IPS-15b (cell line): ENCODE data around the gene RNU2-1.
"Not testable (repeated sequence)": the region's sequence is repeated elsewhere in the genome, so short reads cannot be mapped to it uniquely, and the experiment has no call there.

Experiments used
- H3K27me3 ChIP-seq: one replicate; pipeline ENCODE4 v1.6.1; 2013; ENCODE audit warnings: low read length; ENCODE audit not compliant: control insufficient read depth, insufficient read depth
- H3K36me3 ChIP-seq: one replicate; pipeline ENCODE4 v1.6.1; 2013; ENCODE audit warnings: low read length; ENCODE audit not compliant: control insufficient read depth, insufficient read depth
- H3K4me1 ChIP-seq: one replicate; pipeline ENCODE4 v1.6.1; 2013; ENCODE audit warnings: mild to moderate bottlenecking, low read length; ENCODE audit not compliant: control insufficient read depth, insufficient read depth
- H3K4me3 ChIP-seq: one replicate; pipeline ENCODE4 v1.5.1; 2013; ENCODE audit warnings: low read depth, low read length
- H3K9ac ChIP-seq: one replicate; pipeline ENCODE4 v1.6.1; 2013; ENCODE audit warnings: low read depth, mild to moderate bottlenecking, low read length
- H3K9me3 ChIP-seq: one replicate; pipeline ENCODE4 v1.6.1; 2013; ENCODE audit warnings: mild to moderate bottlenecking, low read length; ENCODE audit not compliant: control insufficient read depth, insufficient read depth

Gene RNU2-1

DNA sequence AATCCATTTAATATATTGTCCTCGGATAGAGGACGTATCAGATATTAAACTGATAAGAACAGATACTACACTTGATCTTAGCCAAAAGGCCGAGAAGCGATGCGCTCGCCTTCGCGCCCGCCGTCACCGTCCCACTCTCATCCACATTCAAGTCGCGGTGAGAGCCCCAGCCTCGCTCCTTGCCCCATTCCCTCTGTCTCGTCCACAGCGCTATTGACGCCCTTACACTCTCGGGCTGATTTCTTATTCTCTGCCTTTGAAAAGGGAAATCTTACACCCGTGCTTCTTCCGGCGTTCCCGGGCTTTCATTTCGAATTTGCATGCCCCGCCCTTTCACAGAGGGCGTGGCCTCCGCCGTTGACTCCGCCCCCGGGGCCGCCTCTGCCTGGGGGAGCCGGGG lies at the start of gene RNU2-1:
TSS of gene RNU2-1 (minus strand) at position 101 of the 400 bp plus-strand sequence.
- H3K4me3 ChIP-seq, H3K36me3 ChIP-seq, H3K4me1 ChIP-seq, H3K27me3 ChIP-seq, H3K9me3 ChIP-seq, H3K9ac ChIP-seq: not testable (repeated sequence)

DNA sequence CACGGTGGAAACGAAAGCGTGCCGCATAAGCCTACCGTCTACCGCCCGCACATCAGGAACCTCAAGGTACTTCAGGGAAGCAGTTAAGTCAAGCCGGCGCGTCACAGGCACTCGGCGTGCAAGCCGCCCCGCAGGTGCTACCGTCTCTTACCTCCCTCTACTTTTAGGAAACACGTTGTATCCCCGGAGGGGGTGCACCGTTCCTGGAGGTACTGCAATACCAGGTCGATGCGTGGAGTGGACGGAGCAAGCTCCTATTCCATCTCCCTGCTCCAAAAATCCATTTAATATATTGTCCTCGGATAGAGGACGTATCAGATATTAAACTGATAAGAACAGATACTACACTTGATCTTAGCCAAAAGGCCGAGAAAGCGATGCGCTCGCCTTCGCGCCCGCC lies 39.1 kb upstream of the RNU2-1 start:
- not testable (repeated sequence) for H3K9me3 ChIP-seq

DNA sequence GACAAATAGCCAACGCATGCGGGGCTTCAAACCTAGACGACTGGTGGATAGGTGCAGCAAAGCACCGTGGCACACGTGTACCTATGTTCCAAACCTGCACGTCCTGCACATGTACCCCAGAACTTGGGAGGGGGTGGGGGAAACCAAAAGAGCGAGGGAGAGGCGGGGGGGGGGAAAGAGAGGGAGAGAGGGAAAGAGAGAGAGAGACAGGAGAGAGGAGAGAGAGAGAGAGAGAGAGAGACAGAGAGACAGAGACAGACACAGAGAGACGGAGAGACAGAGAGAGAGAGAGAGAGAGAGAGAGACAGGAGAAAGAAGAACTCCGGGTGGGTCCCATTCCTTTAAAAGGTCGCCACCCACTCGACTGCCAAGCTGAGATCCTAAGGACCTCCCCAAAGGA lies 38.7 kb upstream of the RNU2-1 start:
- H3K27me3 ChIP-seq, H3K9me3 ChIP-seq, H3K9ac ChIP-seq, H3K4me3 ChIP-seq, H3K36me3 ChIP-seq, H3K4me1 ChIP-seq: not testable (repeated sequence)

More for the DNA sequence above, 39.1 kb upstream of the RNU2-1 start:
- not testable (repeated sequence) for H3K27me3 ChIP-seq, H3K4me1 ChIP-seq, H3K36me3 ChIP-seq, H3K4me3 ChIP-seq, H3K9ac ChIP-seq

DNA sequence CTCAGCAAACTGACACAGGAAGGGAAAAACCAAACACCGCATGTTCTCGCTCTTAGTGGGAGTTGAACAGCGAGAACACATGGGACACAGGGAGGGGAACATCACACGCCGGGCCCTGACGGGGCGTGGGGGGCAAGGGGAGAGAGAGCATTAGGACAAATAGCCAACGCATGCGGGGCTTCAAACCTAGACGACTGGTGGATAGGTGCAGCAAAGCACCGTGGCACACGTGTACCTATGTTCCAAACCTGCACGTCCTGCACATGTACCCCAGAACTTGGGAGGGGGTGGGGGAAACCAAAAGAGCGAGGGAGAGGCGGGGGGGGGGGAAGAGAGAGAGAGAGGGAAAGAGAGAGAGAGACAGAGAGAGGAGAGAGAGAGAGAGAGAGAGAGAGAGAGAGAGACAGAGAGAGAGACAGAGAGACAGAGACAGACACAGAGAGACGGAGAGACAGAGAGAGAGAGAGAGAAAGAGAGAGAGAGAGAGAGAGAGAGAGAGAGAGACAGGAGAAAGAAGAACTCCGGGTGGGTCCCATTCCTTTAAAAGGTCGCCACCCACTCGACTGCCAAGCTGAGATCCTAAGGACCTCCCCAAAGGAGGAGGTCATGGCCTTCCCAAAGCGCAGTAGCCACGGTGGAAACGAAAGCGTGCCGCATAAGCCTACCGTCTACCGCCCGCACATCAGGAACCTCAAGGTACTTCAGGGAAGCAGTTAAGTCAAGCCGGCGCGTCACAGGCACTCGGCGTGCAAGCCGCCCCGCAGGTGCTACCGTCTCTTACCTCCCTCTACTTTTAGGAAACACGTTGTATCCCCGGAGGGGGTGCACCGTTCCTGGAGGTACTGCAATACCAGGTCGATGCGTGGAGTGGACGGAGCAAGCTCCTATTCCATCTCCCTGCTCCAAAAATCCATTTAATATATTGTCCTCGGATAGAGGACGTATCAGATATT lies 37.1 kb upstream of the RNU2-1 start:
- H3K36me3 ChIP-seq, H3K9me3 ChIP-seq, H3K4me3 ChIP-seq, H3K4me1 ChIP-seq, H3K27me3 ChIP-seq, H3K9ac ChIP-seq: not testable (repeated sequence)

DNA sequence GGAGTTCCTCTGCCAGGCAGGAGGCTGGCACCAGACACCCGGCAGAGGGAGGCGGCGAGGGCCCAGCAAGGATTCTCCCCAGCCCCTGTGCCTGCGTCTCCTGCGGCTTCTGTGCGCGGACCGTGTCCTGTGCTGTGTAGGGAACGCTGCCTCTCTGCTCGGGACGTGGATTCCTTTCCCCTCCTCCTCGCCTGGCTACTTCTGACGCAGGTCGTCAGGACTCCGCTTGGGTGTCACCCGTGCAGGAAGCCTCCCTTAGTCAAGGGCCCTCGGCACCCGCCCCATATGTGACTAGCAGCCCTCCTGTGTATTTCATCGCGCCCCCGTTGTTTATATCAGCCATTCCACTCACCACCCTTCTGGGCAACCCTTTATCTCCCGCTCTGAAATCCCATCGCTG lies 12.7 kb upstream of the RNU2-1 start:
- not testable (repeated sequence) for H3K9me3 ChIP-seq, H3K9ac ChIP-seq, H3K36me3 ChIP-seq, H3K4me1 ChIP-seq, H3K4me3 ChIP-seq, H3K27me3 ChIP-seq

DNA sequence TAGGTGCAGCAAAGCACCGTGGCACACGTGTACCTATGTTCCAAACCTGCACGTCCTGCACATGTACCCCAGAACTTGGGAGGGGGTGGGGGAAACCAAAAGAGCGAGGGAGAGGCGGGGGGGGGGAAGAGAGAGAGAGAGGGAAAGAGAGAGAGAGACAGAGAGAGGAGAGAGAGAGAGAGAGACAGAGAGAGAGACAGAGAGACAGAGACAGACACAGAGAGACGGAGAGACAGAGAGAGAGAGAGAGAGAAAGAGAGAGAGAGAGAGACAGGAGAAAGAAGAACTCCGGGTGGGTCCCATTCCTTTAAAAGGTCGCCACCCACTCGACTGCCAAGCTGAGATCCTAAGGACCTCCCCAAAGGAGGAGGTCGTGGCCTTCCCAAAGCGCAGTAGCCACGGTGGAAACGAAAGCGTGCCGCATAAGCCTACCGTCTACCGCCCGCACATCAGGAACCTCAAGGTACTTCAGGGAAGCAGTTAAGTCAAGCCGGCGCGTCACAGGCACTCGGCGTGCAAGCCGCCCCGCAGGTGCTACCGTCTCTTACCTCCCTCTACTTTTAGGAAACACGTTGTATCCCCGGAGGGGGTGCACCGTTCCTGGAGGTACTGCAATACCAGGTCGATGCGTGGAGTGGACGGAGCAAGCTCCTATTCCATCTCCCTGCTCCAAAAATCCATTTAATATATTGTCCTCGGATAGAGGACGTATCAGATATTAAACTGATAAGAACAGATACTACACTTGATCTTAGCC lies 7.0 kb upstream of the RNU2-1 start:
- not testable (repeated sequence) for H3K4me1 ChIP-seq, H3K4me3 ChIP-seq, H3K27me3 ChIP-seq, H3K9me3 ChIP-seq, H3K36me3 ChIP-seq, H3K9ac ChIP-seq

DNA sequence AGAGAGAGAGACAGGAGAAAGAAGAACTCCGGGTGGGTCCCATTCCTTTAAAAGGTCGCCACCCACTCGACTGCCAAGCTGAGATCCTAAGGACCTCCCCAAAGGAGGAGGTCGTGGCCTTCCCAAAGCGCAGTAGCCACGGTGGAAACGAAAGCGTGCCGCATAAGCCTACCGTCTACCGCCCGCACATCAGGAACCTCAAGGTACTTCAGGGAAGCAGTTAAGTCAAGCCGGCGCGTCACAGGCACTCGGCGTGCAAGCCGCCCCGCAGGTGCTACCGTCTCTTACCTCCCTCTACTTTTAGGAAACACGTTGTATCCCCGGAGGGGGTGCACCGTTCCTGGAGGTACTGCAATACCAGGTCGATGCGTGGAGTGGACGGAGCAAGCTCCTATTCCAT lies 5.8 kb upstream of the RNU2-1 start:
- H3K4me1 ChIP-seq, H3K9ac ChIP-seq, H3K9me3 ChIP-seq, H3K36me3 ChIP-seq, H3K4me3 ChIP-seq, H3K27me3 ChIP-seq: not testable (repeated sequence)

DNA sequence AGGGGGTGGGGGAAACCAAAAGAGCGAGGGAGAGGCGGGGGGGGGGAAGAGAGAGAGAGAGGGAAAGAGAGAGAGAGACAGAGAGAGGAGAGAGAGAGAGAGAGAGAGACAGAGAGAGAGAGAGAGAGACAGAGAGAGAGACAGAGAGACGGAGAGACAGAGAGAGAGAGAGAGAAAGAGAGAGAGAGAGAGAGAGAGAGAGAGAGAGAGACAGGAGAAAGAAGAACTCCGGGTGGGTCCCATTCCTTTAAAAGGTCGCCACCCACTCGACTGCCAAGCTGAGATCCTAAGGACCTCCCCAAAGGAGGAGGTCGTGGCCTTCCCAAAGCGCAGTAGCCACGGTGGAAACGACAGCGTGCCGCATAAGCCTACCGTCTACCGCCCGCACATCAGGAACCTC lies 514 bp downstream of the RNU2-1 start:
- H3K9me3 ChIP-seq, H3K4me1 ChIP-seq, H3K27me3 ChIP-seq, H3K9ac ChIP-seq, H3K4me3 ChIP-seq, H3K36me3 ChIP-seq: not testable (repeated sequence)

DNA sequence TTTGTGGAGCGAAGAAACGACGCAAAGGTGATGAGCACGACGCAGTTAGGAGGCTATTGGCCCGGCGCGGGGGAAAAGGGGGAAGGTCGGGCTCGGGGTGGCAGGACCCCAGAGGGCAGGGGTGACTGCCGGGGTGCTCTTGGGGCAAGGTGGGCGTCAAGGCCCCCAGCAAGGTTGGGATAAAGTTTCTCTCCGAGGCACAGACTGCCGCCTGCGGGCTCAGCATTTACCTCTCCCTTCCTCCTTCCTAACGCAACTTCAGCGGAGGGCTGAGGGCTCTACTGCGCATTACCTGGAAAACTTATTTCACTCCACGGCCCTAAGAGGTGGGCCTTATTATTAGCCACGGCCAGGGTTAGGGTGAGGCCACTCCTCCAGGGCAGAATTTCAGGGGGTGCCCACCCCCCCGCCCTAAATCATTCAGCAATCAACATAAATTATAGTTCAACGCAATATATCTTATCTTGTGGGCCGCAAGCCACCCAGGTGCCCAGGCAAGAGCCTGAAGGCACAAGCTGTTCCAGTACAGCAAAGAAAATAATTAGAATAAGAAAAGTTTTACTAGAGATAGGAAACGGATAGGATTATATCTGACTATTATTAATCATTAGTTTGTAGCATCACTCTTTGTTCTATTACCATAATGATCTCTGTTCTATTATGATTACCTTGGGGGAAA lies 1.6 kb downstream of the RNU2-1 start:
- H3K4me3 ChIP-seq: peak overlapping the region; percentile 37
- not testable (repeated sequence) for H3K9me3 ChIP-seq
- peak overlapping the region; percentile 18 for H3K9ac ChIP-seq

DNA sequence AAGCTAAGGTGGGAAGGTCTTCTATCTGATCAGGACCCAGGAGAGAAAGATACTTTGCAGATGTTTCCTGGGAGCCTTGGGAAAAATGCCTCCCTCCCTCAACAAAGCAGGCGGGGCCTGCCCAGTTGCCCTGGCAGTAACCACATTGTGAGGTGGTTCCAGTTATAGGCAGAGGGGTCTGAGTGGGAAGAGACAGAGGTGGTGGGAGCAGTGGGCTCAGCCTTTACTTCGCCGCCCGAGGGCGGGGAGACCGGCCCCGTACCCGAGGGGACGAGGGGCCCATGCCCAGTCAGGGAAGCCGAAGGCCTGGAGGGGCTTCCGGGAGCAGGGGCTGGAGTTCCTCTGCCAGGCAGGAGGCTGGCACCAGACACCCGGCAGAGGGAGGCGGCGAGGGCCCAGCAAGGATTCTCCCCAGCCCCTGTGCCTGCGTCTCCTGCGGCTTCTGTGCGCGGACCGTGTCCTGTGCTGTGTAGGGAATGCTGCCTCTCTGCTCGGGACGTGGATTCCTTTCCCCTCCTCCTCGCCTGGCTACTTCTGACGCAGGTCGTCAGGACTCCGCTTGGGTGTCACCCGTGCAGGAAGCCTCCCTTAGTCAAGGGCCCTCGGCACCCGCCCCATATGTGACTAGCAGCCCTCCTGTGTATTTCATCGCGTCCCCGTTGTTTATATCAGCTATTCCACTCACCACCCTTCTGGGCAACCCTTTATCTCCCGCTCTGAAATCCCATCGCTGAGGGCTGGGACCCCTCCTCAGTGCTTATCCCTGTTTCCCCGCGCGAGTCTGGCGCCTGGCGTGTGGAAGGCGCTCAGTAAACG lies 2.4 kb downstream of the RNU2-1 start:
- H3K27me3 ChIP-seq, H3K4me1 ChIP-seq, H3K9me3 ChIP-seq, H3K36me3 ChIP-seq: not testable (repeated sequence)
- Histone ChIP-seq H3K9ac (peak overlapping the region; percentile 18), H3K4me3 (peak overlapping the region; percentile 37)

More for the DNA sequence above, 1.6 kb downstream of the RNU2-1 start:
- H3K27me3 ChIP-seq, H3K4me1 ChIP-seq, H3K36me3 ChIP-seq: not testable (repeated sequence)

DNA sequence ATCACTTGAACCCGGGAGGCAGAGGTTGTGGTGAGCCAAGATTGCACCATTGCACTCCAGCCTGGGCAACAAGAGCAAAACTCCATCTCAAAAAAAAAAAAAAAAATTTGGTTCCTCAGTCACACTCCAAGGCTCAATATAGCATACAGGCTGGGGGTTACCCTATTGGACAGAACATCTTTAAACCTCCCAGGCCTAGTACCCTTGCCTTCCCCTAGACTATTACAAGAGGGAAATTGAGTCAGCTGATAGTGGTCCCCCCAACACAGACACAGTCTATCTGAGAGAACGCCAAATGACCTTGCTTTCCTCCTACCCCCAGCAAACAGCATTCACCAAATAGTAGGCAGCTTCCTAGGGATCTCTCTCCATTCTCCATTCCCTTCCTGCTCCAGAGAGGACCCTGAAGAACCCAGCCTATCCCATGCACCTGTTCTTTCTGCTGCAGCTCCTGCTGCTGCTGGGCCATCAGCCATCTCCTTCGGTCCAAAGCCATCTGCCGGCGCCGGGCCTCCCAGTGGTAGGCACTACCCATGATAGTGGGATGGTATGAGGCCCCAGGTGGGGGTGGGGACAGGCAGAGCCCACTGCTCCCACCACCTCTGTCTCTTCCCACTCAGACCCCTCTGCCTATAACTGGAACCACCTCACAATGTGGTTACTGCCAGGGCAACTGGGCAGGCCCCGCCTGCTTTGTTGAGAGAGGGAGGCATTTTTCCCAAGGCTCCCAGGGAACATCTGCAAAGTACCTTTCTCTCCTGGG lies 5.6 kb downstream of the RNU2-1 start, which contains the start of gene CCDC200:
TSS of gene CCDC200 (minus strand) at position 604 of the 763 bp plus-strand sequence. CDS start at position 535, 69 bp downstream.
- not testable (repeated sequence) for H3K4me3 ChIP-seq, H3K27me3 ChIP-seq, H3K9ac ChIP-seq, H3K4me1 ChIP-seq, H3K9me3 ChIP-seq, H3K36me3 ChIP-seq
